SK-N-MC (cell line): ENCODE results near the gene ZNF319.

Experiments
- EZH2 ChIP-seq: fragments of 200-600 bp; sonication (generic); IDR thresholded peaks from one replicate; pipeline ENCODE4 v1.6.1; 2017; ENCODE audit warnings: antibody characterized with exemption
- POLR2AphosphoS5 ChIP-seq: IDR thresholded peaks from 2 replicates; pipeline ENCODE4 v1.6.1; 2012; ENCODE audit warnings: mild to moderate bottlenecking, low read depth, low read length, borderline replicate concordance

GRCh38 chr16:57971848-57972247, 28.6 kb downstream of the ZNF319 start:
- TF ChIP-seq POLR2AphosphoS5 (no peak), EZH2 (no peak)
